ENCODE measurements around the gene LRRC7.

DNA sequence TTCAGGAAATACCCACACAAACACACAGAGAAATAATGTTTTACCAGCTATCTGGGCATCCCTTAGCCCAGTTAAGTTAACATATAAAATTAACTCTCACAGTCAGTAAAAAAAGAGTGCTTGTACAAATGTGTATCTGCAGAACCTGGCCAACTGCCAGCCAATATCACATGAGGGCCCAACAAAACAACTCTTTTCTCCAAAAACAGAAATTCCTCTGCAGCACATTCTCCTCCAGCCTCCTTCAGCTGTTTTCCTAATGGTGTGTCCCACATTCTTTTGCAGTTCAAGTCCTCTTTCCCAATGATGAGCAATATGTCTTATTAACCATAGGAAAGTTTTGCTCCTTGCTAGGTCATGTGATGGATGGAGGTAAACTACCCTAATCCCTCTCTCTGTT is 75.5 kb downstream of the LRRC7 start:
- TF ChIP-seq, protein P1, sequence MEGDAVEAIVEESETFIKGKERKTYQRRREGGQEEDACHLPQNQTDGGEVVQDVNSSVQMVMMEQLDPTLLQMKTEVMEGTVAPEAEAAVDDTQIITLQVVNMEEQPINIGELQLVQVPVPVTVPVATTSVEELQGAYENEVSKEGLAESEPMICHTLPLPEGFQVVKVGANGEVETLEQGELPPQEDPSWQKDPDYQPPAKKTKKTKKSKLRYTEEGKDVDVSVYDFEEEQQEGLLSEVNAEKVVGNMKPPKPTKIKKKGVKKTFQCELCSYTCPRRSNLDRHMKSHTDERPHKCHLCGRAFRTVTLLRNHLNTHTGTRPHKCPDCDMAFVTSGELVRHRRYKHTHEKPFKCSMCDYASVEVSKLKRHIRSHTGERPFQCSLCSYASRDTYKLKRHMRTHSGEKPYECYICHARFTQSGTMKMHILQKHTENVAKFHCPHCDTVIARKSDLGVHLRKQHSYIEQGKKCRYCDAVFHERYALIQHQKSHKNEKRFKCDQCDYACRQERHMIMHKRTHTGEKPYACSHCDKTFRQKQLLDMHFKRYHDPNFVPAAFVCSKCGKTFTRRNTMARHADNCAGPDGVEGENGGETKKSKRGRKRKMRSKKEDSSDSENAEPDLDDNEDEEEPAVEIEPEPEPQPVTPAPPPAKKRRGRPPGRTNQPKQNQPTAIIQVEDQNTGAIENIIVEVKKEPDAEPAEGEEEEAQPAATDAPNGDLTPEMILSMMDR (IDR thresholded peaks at IDR 0.05): no peak
- TF ChIP-seq POLR2A (IDR thresholded peaks at IDR 0.05): no peak
- no peak for TF ChIP-seq POLR2AphosphoS5 (IDR thresholded peaks at IDR 0.05)

Measured in prostate gland (tissue), 2 donors.